Measurements from ENCODE around the gene C2CD3. TPM values are rescaled to one million over a fixed set of nuclear protein-coding genes. Genes with fewer than 3 reads are reported as not detected.
A peak's percentile ranks its signal among the peaks of the same experiment; 100 is the strongest.

The C2CD3 gene
- polyA plus RNA-seq, 4 donors = 3.8 to 11.0 (median 7.3) TPM

GRCh38 chr11:73980001-73980961 lies 190.5 kb downstream of the C2CD3 start:
- H3K9me3 ChIP-seq (ENCODE audit: control insufficient read depth in 2 of 2, insufficient read depth in 1 of 2, low read depth in 1 of 2, low read length in 1 of 2) = no peaks in the 10 kb centered on the region
- H3K36me3 ChIP-seq (ENCODE audit: control insufficient read depth in 3 of 3, insufficient read depth in 2 of 3, low read depth in 1 of 3, low read length in 3 of 3) = peaks cover 5 to 52% (median 10%) of the 10 kb centered on the region in 3 donors
- peak overlapping the region; percentile 35 to 95 (median 92) for H3K27ac ChIP-seq (ENCODE audit: low read depth in 1 of 3, low read length in 2 of 3)
- WGBS, 3 donors = 10 to 40% (median 21%) methylated on average over 6 of the region's 6 CpGs
- H3K4me3 ChIP-seq (ENCODE audit: low read depth in 1 of 3, low read length in 3 of 3) = peak overlapping the region in 2 of 3 donors; percentile 46 to 66
- peak; percentile 80 to 85 for DNase-seq
- FAIRE-seq = no peak
- no peaks in the 10 kb centered on the region for H3K27me3 ChIP-seq (ENCODE audit: control insufficient read depth in 3 of 3, insufficient read depth in 3 of 3, low read length in 3 of 3)
- H3K4me1 ChIP-seq (ENCODE audit: control insufficient read depth in 3 of 3, insufficient read depth in 2 of 3, low read depth in 1 of 3, low read length in 2 of 3) = peaks cover 0 to 23% (median 0%) of the 10 kb centered on the region in 3 donors

GRCh38 chr11:73978576-73979086 lies 192.2 kb downstream of the C2CD3 start:
- H3K36me3 ChIP-seq (ENCODE audit: control insufficient read depth in 3 of 3, insufficient read depth in 2 of 3, low read depth in 1 of 3, low read length in 3 of 3) = peaks cover 5 to 66% (median 13%) of the 10 kb centered on the region in 3 donors

GRCh38 chr11:73977856-73978519 lies 192.8 kb downstream of the C2CD3 start:
- Histone ChIP-seq H3K27ac (ENCODE audit: low read depth in 1 of 3, low read length in 2 of 3) (no peak overlapping the region), H3K4me3 (ENCODE audit: low read depth in 1 of 3, low read length in 3 of 3) (no peak overlapping the region), H3K36me3 (ENCODE audit: control insufficient read depth in 3 of 3, insufficient read depth in 2 of 3, low read depth in 1 of 3, low read length in 3 of 3) (peaks cover 5 to 71% (median 13%) of the 10 kb centered on the region in 3 donors), H3K4me1 (ENCODE audit: control insufficient read depth in 3 of 3, insufficient read depth in 2 of 3, low read depth in 1 of 3, low read length in 2 of 3) (peaks cover 0 to 18% (median 4%) of the 10 kb centered on the region in 3 donors), H3K27me3 (ENCODE audit: control insufficient read depth in 3 of 3, insufficient read depth in 3 of 3, low read length in 3 of 3) (no peaks in the 10 kb centered on the region), H3K9me3 (ENCODE audit: control insufficient read depth in 2 of 2, insufficient read depth in 1 of 2, low read depth in 1 of 2, low read length in 1 of 2) (no peaks in the 10 kb centered on the region)
- FAIRE-seq (no peak), DNase-seq (no peak)
- 95 to 97% (median 96%) methylated on average over 18 of the region's 18 CpGs for WGBS, 3 donors

More at GRCh38 chr11:73978576-73979086, 192.2 kb downstream of the C2CD3 start:
- DNase-seq (no peak), FAIRE-seq (no peak)
- no peaks in the 10 kb centered on the region for H3K27me3 ChIP-seq (ENCODE audit: control insufficient read depth in 3 of 3, insufficient read depth in 3 of 3, low read length in 3 of 3)
- WGBS, 3 donors = 93 to 95% (median 94%) methylated on average over 3 of the region's 3 CpGs
- no peak overlapping the region for H3K4me3 ChIP-seq (ENCODE audit: low read depth in 1 of 3, low read length in 3 of 3)
- peaks cover 0 to 21% (median 4%) of the 10 kb centered on the region in 3 donors for H3K4me1 ChIP-seq (ENCODE audit: control insufficient read depth in 3 of 3, insufficient read depth in 2 of 3, low read depth in 1 of 3, low read length in 2 of 3)
- no peaks in the 10 kb centered on the region for H3K9me3 ChIP-seq (ENCODE audit: control insufficient read depth in 2 of 2, insufficient read depth in 1 of 2, low read depth in 1 of 2, low read length in 1 of 2)
- H3K27ac ChIP-seq (ENCODE audit: low read depth in 1 of 3, low read length in 2 of 3) = peak overlapping the region in 1 of 3 donors; percentile 11

GRCh38 chr11:73976451-73977151 lies 194.2 kb downstream of the C2CD3 start:
- 83 to 89% (median 85%) methylated on average over 14 of the region's 14 CpGs for WGBS, 3 donors
- peaks cover 5 to 77% (median 13%) of the 10 kb centered on the region in 3 donors for H3K36me3 ChIP-seq (ENCODE audit: control insufficient read depth in 3 of 3, insufficient read depth in 2 of 3, low read depth in 1 of 3, low read length in 3 of 3)
- H3K4me1 ChIP-seq (ENCODE audit: control insufficient read depth in 3 of 3, insufficient read depth in 2 of 3, low read depth in 1 of 3, low read length in 2 of 3) = peaks cover 0 to 18% (median 4%) of the 10 kb centered on the region in 3 donors
- H3K27me3 ChIP-seq (ENCODE audit: control insufficient read depth in 3 of 3, insufficient read depth in 3 of 3, low read length in 3 of 3) = no peaks in the 10 kb centered on the region
- DNase-seq (no peak), FAIRE-seq (no peak)
- no peak overlapping the region for H3K27ac ChIP-seq (ENCODE audit: low read depth in 1 of 3, low read length in 2 of 3)
- no peak overlapping the region for H3K4me3 ChIP-seq (ENCODE audit: low read depth in 1 of 3, low read length in 3 of 3)
- no peaks in the 10 kb centered on the region for H3K9me3 ChIP-seq (ENCODE audit: control insufficient read depth in 2 of 2, insufficient read depth in 1 of 2, low read depth in 1 of 2, low read length in 1 of 2)

GRCh38 chr11:73975479-73975757 lies 195.4 kb downstream of the C2CD3 start:
- Histone ChIP-seq H3K4me1 (ENCODE audit: control insufficient read depth in 3 of 3, insufficient read depth in 2 of 3, low read depth in 1 of 3, low read length in 2 of 3) (peaks cover 0 to 8% (median 4%) of the 10 kb centered on the region in 3 donors), H3K27me3 (ENCODE audit: control insufficient read depth in 3 of 3, insufficient read depth in 3 of 3, low read length in 3 of 3) (no peaks in the 10 kb centered on the region), H3K27ac (ENCODE audit: low read depth in 1 of 3, low read length in 2 of 3) (no peak overlapping the region), H3K36me3 (ENCODE audit: control insufficient read depth in 3 of 3, insufficient read depth in 2 of 3, low read depth in 1 of 3, low read length in 3 of 3) (peaks cover 3 to 66% (median 13%) of the 10 kb centered on the region in 3 donors), H3K9me3 (ENCODE audit: control insufficient read depth in 2 of 2, insufficient read depth in 1 of 2, low read depth in 1 of 2, low read length in 1 of 2) (no peaks in the 10 kb centered on the region), H3K4me3 (ENCODE audit: low read depth in 1 of 3, low read length in 3 of 3) (no peak overlapping the region)
- WGBS, 3 donors = 83 to 87% (median 86%) methylated on average over 6 of the region's 6 CpGs
- FAIRE-seq (no peak), DNase-seq (no peak)

- H3K27ac ChIP-seq (ENCODE audit: low read depth in 1 of 3, low read length in 2 of 3) = peak overlapping the region in 1 of 3 donors; percentile 1
- WGBS, 3 donors = 89 to 92% (median 89%) methylated on average over 13 of the region's 13 CpGs
- H3K9me3 ChIP-seq (ENCODE audit: control insufficient read depth in 2 of 2, insufficient read depth in 1 of 2, low read depth in 1 of 2, low read length in 1 of 2) = no peaks in the 10 kb centered on the region
- peaks cover 0 to 4% (median 4%) of the 10 kb centered on the region in 3 donors for H3K4me1 ChIP-seq (ENCODE audit: control insufficient read depth in 3 of 3, insufficient read depth in 2 of 3, low read depth in 1 of 3, low read length in 2 of 3)
- no peak overlapping the region for H3K4me3 ChIP-seq (ENCODE audit: low read depth in 1 of 3, low read length in 3 of 3)
- no peak for DNase-seq
- H3K27me3 ChIP-seq (ENCODE audit: control insufficient read depth in 3 of 3, insufficient read depth in 3 of 3, low read length in 3 of 3) = no peaks in the 10 kb centered on the region
- FAIRE-seq = no peak
- peaks cover 3 to 62% (median 13%) of the 10 kb centered on the region in 3 donors for H3K36me3 ChIP-seq (ENCODE audit: control insufficient read depth in 3 of 3, insufficient read depth in 2 of 3, low read depth in 1 of 3, low read length in 3 of 3)
Measured at GRCh38 chr11:73974604-73975478, 196.0 kb downstream of the C2CD3 start.

- Histone ChIP-seq H3K36me3 (ENCODE audit: control insufficient read depth in 3 of 3, insufficient read depth in 2 of 3, low read depth in 1 of 3, low read length in 3 of 3) (peaks cover 3 to 46% (median 13%) of the 10 kb centered on the region in 3 donors), H3K9me3 (ENCODE audit: control insufficient read depth in 2 of 2, insufficient read depth in 1 of 2, low read depth in 1 of 2, low read length in 1 of 2) (no peaks in the 10 kb centered on the region), H3K27ac (ENCODE audit: low read depth in 1 of 3, low read length in 2 of 3) (peak overlapping the region in 1 of 3 donors; percentile 23), H3K4me3 (ENCODE audit: low read depth in 1 of 3, low read length in 3 of 3) (no peak overlapping the region), H3K27me3 (ENCODE audit: control insufficient read depth in 3 of 3, insufficient read depth in 3 of 3, low read length in 3 of 3) (no peaks in the 10 kb centered on the region), H3K4me1 (ENCODE audit: control insufficient read depth in 3 of 3, insufficient read depth in 2 of 3, low read depth in 1 of 3, low read length in 2 of 3) (peaks cover 0 to 4% (median 0%) of the 10 kb centered on the region in 3 donors)
- FAIRE-seq = no peak
- no peak for DNase-seq
- 62 to 79% (median 70%) methylated on average over 10 to 11 of the region's 11 CpGs for WGBS, 3 donors
Measured at GRCh38 chr11:73972620-73973449, 198.0 kb downstream of the C2CD3 start.

All from small intestine (tissue), 7 donors.